Skeletal muscle satellite cell (primary cell): ENCODE data around the gene CARM1.
A peak's percentile ranks its signal among the peaks of the same experiment; 100 is the strongest.
"Not testable (repeated sequence)": the region's sequence is repeated elsewhere in the genome, so short reads cannot be mapped to it uniquely, and the experiment has no call there.

Source experiments
- H3K27me3 ChIP-seq: 2 replicates; pipeline ENCODE4 v1.7.0; 2013; ENCODE audit warnings: low read length; ENCODE audit not compliant: control insufficient read depth, insufficient read depth
- H3K36me3 ChIP-seq: 2 replicates; pipeline ENCODE4 v1.7.0; 2013; ENCODE audit warnings: mild to moderate bottlenecking, control low read depth, low read length; ENCODE audit not compliant: insufficient read depth
- H3K4me1 ChIP-seq: 2 replicates; pipeline ENCODE4 v1.7.0; 2013; ENCODE audit warnings: low read length; ENCODE audit not compliant: control insufficient read depth, insufficient read depth
- H3K4me2 ChIP-seq: 2 replicates; pipeline ENCODE4 v1.7.0; 2013; ENCODE audit warnings: mild to moderate bottlenecking, low read length
- H3K4me3 ChIP-seq: 2 replicates; pipeline ENCODE4 v1.7.0; 2013; ENCODE audit warnings: low read length
- H3K9ac ChIP-seq: 2 replicates; pipeline ENCODE4 v1.7.0; 2013; ENCODE audit warnings: mild to moderate bottlenecking, low read depth, low read length, moderate library complexity
- H3K9me3 ChIP-seq: replicated peaks from 2 replicates; pipeline ENCODE4 v1.7.0; 2013; ENCODE audit warnings: mild to moderate bottlenecking, control low read depth, low read length

Gene CARM1

DNA sequence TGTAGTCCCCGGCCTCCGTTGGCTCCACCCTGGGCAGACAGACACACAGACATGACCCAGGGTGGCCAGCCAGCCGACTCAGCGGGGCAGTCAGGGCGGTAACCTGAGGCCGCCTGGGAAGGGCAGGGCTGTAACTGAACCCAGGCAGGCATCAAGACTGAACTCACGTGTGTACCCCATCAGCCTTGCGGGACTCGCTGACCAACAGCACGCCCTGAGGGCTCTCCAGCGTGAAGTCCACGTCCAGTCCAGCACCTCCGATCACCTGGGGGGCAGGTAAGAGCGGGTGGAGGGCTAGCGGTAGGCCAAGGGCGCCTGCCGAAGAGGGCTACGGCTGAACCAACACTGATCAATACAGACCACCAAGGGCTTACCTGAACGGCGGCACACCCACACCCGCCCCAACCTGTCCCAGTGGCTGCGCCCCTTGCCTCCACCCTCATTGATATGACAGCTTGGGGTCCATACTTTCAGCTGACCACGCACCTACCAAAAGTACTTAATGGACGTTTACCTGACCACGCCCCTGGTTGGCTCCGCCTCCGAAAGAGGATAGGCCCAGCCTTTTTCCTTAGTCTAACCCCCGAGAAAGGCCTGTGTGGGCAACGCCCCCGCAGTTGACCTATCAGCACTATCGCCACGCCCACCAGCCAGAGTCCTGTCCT is 36.1 kb upstream of the CARM1 start:
- Histone ChIP-seq H3K27me3 (no peaks in the 10 kb centered on the region), H3K9me3 (no peaks in the 10 kb centered on the region), H3K36me3 (peaks cover 27% of the 10 kb centered on the region), H3K4me3 (peak overlapping the region; percentile 66), H3K4me2 (peak overlapping the region; percentile 84), H3K4me1 (peaks cover 14% of the 10 kb centered on the region), H3K9ac (no peak overlapping the region)

GRCh38 chr19:10835754-10836478 is 35.4 kb upstream of the CARM1 start, which contains the start of gene TMED1:
Gene TMED1 (minus strand): TSS chr19:10836212. CDS start chr19:10836191, 21 bp downstream.
- peak within 1 kb of the TSS; percentile 94 for H3K9ac ChIP-seq
- peak within 1 kb of the TSS; percentile 79 for H3K4me3 ChIP-seq
- peak within 1 kb of the TSS; percentile 84 for H3K4me2 ChIP-seq
- H3K4me1 ChIP-seq: peaks cover 14% of the 10 kb centered on the region
- peaks cover 26% of the 10 kb centered on the region for H3K36me3 ChIP-seq
- no peaks in the 10 kb centered on the region for H3K27me3 ChIP-seq
- no peaks in the 10 kb centered on the region for H3K9me3 ChIP-seq

DNA sequence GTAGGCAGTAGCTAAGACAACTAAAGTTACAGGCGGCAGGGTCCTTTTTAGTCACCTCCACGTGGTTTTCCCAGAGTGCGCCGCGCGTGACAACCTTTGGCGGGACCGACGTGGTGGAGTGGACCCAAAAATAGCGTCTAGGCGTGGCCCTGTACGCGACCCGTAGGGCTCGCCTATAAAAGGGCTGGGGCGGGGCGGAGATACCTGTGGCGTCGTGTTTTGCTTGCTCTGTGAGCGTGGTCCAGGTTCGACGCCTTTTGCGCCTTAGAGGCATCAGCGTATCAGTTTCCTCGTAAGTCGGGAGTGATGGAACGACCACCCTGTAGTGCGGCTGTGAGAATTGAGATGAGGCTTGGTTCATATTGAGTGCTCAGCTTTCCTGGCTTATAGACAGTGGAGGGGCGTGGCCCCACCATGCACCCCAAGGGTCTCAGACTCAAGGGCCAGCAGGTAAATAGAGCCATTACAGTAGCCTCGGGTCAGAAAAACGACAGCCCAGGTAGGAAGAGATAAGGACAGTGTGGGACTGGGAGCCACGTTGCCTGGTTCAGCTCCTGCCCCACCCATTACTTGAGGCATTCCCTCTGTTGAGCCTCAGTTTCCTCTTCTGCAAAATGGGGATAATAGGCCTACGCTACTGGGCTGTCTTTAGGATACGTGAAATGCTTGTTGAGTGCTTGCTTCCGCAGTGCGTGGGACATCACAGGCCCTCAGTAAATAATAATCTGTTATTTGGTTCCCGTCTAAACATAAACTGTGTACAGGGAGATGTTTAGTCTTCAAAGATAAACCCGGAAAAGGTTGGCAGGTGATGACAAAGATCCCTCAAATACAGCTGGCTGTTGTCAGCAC is 34.6 kb upstream of the CARM1 start:
- Histone ChIP-seq H3K4me2 (peak overlapping the region; percentile 84), H3K9ac (peak overlapping the region; percentile 94), H3K4me1 (peaks cover 14% of the 10 kb centered on the region), H3K9me3 (no peaks in the 10 kb centered on the region), H3K36me3 (peaks cover 18% of the 10 kb centered on the region), H3K27me3 (no peaks in the 10 kb centered on the region), H3K4me3 (peak overlapping the region; percentile 79)

- H3K4me1 ChIP-seq: peaks cover 14% of the 10 kb centered on the region
- not testable (repeated sequence) for H3K4me3 ChIP-seq, H3K4me2 ChIP-seq, H3K36me3 ChIP-seq, H3K27me3 ChIP-seq, H3K9ac ChIP-seq, H3K9me3 ChIP-seq
These were observed 33.7 kb upstream of the CARM1 start for GRCh38 chr19:10837649-10838048.

- no peaks in the 10 kb centered on the region for H3K9me3 ChIP-seq
- no peak overlapping the region for H3K4me2 ChIP-seq
- no peak overlapping the region for H3K4me3 ChIP-seq
- H3K4me1 ChIP-seq: peaks cover 14% of the 10 kb centered on the region
- H3K27me3 ChIP-seq: no peaks in the 10 kb centered on the region
- no peak overlapping the region for H3K9ac ChIP-seq
- peaks cover 2% of the 10 kb centered on the region for H3K36me3 ChIP-seq
These were observed 33.0 kb upstream of the CARM1 start for GRCh38 chr19:10838377-10838776.

DNA sequence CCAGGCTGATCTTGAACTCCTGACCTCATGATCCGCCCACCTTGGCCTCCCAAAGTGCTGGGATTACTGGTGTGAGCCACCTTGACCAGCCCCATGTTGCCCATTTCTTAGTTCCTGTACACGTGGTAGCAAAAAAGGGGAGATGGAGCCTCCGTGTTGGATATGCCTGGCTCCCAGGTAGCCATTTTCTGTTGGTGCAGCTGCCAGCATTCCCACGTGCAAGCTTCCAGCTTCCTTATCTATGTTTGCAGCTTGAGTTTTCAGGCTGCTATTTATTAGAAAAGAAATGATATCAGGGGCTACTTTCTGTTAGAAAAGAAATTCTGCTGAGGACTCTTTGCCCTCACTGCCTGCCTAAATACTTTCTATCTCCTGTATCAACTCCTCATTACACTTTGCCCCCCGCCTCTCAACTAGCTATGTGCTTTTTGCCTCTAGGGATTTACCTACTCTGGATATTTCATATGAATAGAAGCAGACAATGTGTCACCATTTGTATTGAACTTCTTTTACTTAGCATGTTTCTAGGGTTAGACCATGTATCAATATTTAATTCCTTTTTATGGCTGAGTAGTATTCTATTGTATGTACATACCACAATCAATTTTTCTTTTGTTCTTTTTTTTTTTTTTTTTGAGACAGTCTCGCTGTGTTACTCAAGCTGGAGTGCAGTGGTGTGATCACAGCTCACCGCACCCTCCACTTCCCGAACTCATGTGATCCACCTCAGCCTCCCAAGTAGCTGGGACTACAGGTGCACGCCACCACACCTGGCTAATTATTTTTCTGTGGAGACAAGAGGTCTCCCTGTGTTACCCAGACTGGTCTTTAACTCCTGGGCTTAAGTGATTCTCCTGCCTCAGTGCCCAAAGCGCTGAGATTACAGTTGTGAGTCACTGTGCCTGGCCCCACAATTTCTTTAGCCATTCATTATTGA is 32.0 kb upstream of the CARM1 start:
- Histone ChIP-seq H3K36me3 (no peaks in the 10 kb centered on the region), H3K4me3 (no peak overlapping the region), H3K9me3 (no peaks in the 10 kb centered on the region), H3K9ac (no peak overlapping the region), H3K4me2 (no peak overlapping the region), H3K4me1 (peaks cover 14% of the 10 kb centered on the region), H3K27me3 (no peaks in the 10 kb centered on the region)

- Histone ChIP-seq H3K9me3 (no peaks in the 10 kb centered on the region), H3K4me3 (no peak overlapping the region), H3K9ac (no peak overlapping the region), H3K4me1 (no peaks in the 10 kb centered on the region), H3K4me2 (no peak overlapping the region), H3K27me3 (peaks cover 3% of the 10 kb centered on the region), H3K36me3 (no peaks in the 10 kb centered on the region)
These were observed 28.6 kb upstream of the CARM1 start for GRCh38 chr19:10842788-10843187.

GRCh38 chr19:10846500-10847202 is 24.7 kb upstream of the CARM1 start:
- Histone ChIP-seq H3K4me3 (no peak overlapping the region), H3K9me3 (no peaks in the 10 kb centered on the region), H3K36me3 (no peaks in the 10 kb centered on the region), H3K4me1 (no peaks in the 10 kb centered on the region), H3K27me3 (peaks cover 3% of the 10 kb centered on the region), H3K4me2 (no peak overlapping the region), H3K9ac (no peak overlapping the region)

- Histone ChIP-seq H3K9me3 (no peaks in the 10 kb centered on the region), H3K9ac (no peak within 1 kb of the TSS), H3K4me2 (no peak within 1 kb of the TSS), H3K36me3 (no peaks in the 10 kb centered on the region), H3K4me3 (no peak within 1 kb of the TSS), H3K4me1 (no peaks in the 10 kb centered on the region), H3K27me3 (peaks cover 3% of the 10 kb centered on the region)
These were observed 23.0 kb upstream of the CARM1 start, which contains the start of gene C19orf38 for GRCh38 chr19:10848230-10848856. Gene C19orf38 (plus strand): TSS chr19:10848415. CDS start chr19:10848509, 94 bp downstream.

DNA sequence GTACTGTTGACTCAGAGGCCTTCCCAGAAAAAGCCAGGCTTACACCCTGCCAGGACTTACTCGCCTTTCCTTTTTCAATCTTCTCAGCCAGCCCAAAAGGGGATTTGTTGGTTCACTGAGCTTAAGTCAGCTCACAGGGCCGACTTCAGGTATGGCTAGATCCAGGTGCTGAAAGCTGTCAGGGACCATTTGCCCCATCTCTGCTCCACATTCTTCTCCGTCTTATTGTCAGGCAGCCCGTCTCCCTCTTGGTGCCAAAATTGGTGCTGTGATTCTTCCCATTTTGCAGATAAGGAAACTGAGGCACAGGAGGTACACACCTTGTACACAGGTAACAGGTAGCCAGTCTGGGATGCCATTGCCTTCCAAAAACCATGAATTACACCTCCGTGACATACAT is 20.7 kb upstream of the CARM1 start:
- H3K27me3 ChIP-seq: peaks cover 3% of the 10 kb centered on the region
- H3K4me3 ChIP-seq: no peak overlapping the region
- H3K9ac ChIP-seq: no peak overlapping the region
- no peak overlapping the region for H3K4me2 ChIP-seq
- no peaks in the 10 kb centered on the region for H3K4me1 ChIP-seq
- H3K9me3 ChIP-seq: no peaks in the 10 kb centered on the region
- no peaks in the 10 kb centered on the region for H3K36me3 ChIP-seq
